Measurements from ENCODE around the gene EZH2.

The EZH2 gene

DNA sequence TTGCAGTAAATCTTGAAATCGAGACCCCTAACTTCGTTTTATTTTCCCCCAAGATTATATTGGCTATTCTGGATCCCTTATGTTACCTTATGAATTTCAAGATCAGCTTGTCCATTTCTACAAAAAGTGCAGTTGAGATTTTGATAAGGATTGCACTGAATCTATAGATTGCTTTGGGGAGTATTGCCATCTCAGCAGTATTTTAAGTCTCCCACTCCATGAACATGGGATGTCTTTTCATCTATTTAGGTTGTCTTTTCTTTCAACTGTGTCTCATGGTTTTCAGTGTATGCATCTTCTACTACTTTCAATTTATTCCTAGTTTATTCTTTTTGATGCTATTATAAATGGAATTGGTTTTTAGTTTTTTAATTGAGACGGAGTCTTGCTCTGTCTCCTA lies 89.6 kb downstream of the EZH2 start:
- DNase-seq (ENCODE audit: low read depth): no peak
- no peak overlapping the region for H3K4me3 ChIP-seq (ENCODE audit: control insufficient read depth, low read depth, low read length)
- TF ChIP-seq, protein P1, sequence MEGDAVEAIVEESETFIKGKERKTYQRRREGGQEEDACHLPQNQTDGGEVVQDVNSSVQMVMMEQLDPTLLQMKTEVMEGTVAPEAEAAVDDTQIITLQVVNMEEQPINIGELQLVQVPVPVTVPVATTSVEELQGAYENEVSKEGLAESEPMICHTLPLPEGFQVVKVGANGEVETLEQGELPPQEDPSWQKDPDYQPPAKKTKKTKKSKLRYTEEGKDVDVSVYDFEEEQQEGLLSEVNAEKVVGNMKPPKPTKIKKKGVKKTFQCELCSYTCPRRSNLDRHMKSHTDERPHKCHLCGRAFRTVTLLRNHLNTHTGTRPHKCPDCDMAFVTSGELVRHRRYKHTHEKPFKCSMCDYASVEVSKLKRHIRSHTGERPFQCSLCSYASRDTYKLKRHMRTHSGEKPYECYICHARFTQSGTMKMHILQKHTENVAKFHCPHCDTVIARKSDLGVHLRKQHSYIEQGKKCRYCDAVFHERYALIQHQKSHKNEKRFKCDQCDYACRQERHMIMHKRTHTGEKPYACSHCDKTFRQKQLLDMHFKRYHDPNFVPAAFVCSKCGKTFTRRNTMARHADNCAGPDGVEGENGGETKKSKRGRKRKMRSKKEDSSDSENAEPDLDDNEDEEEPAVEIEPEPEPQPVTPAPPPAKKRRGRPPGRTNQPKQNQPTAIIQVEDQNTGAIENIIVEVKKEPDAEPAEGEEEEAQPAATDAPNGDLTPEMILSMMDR (conservative IDR thresholded peaks at IDR 0.05; ENCODE audit: control insufficient read depth, insufficient read depth, low read depth, low read length): no peak

DNA sequence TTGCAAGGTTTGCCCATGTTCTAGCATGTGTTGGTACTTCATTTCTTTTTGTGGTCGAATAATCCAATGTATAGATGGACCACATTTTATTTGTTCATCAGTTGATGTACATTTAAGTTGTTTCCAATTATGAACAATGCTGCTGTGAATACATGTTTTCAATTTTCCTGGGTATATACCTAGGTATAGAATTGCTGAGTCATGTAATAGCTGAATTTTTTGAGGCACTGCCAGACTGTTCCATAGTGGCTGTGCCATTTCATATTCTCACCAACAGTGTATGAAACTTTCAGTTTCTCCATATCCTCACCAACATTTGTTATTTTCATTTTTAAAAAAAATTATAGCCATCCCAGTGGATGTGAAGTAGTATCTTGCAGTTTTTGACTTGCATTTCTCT lies 90.5 kb downstream of the EZH2 start:
- peak; percentile 4 for DNase-seq (ENCODE audit: low read depth)
- TF ChIP-seq, protein P1 (conservative IDR thresholded peaks at IDR 0.05; ENCODE audit: control insufficient read depth, insufficient read depth, low read depth, low read length): no peak
- no peak overlapping the region for H3K4me3 ChIP-seq (ENCODE audit: control insufficient read depth, low read depth, low read length)

GRCh38 chr7:148791546-148791945 lies 92.5 kb downstream of the EZH2 start:
- no peak overlapping the region for H3K4me3 ChIP-seq (ENCODE audit: control insufficient read depth, low read depth, low read length)
- TF ChIP-seq, protein P1 (conservative IDR thresholded peaks at IDR 0.05; ENCODE audit: control insufficient read depth, insufficient read depth, low read depth, low read length): no peak
- DNase-seq (ENCODE audit: low read depth): no peak

- TF ChIP-seq, protein P1 (conservative IDR thresholded peaks at IDR 0.05; ENCODE audit: control insufficient read depth, insufficient read depth, low read depth, low read length): no peak
- DNase-seq (ENCODE audit: low read depth): no peak
- no peak overlapping the region for H3K4me3 ChIP-seq (ENCODE audit: control insufficient read depth, low read depth, low read length)
These were observed 93.2 kb downstream of the EZH2 start for GRCh38 chr7:148790850-148791249.

DNA sequence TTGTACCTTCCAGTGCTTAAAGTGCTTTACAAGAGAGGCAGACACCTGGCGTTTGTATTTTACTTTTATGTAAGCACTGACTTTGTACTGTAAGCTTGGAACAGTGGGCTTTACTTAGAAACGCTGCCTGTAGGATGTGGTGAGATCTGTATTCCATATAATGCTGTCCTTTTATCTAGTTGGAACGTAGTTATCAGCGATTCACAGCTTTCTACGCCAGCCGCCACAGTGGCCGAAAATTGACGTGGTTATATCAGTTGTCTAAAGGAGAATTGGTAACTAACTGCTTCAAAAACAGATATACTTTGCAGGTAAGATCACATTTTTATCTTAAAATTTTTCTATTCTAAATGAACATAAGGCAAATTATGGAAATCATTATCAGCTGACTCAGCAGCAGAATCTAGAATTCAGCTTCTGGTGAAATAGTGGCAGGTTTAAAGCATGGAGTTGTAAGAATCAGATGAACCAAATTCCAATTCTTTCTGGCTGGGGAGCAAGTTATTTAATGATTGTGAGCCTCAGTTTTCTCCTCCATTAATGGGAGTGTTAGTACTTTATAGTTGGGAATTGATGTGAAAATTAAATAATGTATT lies 93.9 kb downstream of the EZH2 start:
- no peak overlapping the region for H3K4me3 ChIP-seq (ENCODE audit: control insufficient read depth, low read depth, low read length)
- TF ChIP-seq, protein P1 (conservative IDR thresholded peaks at IDR 0.05; ENCODE audit: control insufficient read depth, insufficient read depth, low read depth, low read length): no peak
- DNase-seq (ENCODE audit: low read depth): no peak

DNA sequence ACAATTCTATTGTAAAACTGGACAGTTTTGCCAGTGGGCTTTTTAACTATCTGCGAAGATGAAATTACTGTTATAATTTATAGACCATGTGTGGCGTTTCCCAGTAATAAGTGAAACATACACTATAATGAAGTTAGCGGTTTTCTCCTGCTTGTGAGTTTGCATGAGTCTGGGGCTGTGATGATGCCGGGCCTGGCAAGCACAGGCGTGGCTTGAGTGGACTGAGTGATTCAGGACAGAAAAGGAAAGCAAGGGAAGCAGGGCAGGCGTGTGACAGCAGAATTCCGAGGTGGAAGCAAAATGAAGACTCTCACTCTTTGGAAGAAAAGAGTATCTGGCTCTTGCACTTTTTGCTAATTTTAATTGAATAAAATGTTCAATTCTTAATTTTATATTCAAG lies 94.9 kb downstream of the EZH2 start:
- H3K4me3 ChIP-seq (ENCODE audit: control insufficient read depth, low read depth, low read length): no peak overlapping the region
- no peak for DNase-seq (ENCODE audit: low read depth)
- TF ChIP-seq, protein P1 (conservative IDR thresholded peaks at IDR 0.05; ENCODE audit: control insufficient read depth, insufficient read depth, low read depth, low read length): no peak
